ENCODE data around the gene FCAMR.

FCAMR gene, protein sequence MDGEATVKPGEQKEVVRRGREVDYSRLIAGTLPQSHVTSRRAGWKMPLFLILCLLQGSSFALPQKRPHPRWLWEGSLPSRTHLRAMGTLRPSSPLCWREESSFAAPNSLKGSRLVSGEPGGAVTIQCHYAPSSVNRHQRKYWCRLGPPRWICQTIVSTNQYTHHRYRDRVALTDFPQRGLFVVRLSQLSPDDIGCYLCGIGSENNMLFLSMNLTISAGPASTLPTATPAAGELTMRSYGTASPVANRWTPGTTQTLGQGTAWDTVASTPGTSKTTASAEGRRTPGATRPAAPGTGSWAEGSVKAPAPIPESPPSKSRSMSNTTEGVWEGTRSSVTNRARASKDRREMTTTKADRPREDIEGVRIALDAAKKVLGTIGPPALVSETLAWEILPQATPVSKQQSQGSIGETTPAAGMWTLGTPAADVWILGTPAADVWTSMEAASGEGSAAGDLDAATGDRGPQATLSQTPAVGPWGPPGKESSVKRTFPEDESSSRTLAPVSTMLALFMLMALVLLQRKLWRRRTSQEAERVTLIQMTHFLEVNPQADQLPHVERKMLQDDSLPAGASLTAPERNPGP

GRCh38 chr1:206970446-206970845 lies at the start of gene FCAMR:
TSS of gene FCAMR (minus strand) at chr1:206970460. CDS start at chr1:206970125, 335 bp downstream.
- DNase-seq: no peak

- no peak for DNase-seq
These were observed 49.4 kb upstream of the FCAMR start for GRCh38 chr1:207019661-207020060.

DNA sequence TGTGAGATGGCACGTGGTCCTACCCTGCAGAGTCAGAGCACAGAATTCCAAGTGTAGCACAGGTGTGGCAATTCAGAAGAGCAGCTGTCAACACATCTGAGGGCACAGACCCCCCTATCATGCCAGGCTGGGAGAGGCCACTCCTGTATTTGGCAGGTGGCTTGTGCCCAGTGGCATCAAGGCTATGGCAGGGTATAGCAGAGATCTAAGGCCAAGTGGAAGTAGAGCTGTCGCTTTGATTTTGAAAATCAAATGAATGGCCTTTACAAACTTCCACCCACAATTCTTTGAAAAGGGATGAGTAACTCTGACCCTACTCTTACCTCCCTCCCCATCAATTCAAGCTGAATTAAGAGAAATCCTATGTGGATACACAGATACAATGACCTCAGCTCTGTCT lies 48.9 kb upstream of the FCAMR start:
- no peak for DNase-seq

- no peak for DNase-seq
These were observed 48.4 kb upstream of the FCAMR start for GRCh38 chr1:207018707-207019106.

DNA sequence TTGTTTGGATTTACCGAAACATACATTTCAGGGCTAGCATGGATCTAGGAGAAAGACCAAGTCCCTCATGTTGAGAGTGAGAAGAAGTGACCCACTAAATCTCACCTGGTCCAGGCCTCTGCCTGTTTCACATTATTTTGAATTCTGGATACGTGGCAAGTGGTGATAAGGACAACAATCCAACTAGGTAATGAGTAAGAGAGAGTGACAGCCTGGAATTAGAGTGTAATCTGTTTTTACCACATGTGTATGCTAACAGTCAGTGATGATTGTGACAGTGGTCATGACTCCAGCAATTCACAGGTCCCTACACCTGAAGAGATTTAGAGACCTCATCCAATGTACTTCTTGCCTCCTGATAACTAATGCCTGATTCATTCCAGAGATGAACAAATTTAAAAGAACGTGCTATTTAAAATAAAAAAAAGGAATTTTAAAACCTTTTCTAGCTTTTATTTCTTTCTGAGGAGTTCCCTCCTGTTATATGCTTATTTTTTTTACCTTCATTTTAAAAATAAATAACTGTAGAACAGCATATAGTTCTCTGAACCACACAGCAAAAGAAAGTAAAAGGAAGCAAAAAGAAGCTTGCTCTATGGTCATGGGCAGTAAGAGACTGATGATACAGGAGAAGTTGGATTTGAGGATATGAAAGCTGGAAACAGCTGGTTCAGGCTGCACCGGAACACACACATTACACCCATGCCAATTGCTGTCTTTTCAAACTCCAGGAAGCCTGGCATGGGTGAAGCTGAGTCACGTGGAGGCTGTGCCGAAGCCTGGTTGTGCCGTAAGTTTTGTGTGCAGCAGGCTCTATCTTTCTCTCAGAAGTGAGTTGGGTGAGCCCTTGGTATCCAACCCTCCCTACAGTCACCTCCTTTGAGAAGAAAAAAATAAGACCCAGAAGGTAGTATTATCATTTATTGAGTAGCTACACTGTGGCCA lies 47.6 kb upstream of the FCAMR start:
- no peak for DNase-seq

DNA sequence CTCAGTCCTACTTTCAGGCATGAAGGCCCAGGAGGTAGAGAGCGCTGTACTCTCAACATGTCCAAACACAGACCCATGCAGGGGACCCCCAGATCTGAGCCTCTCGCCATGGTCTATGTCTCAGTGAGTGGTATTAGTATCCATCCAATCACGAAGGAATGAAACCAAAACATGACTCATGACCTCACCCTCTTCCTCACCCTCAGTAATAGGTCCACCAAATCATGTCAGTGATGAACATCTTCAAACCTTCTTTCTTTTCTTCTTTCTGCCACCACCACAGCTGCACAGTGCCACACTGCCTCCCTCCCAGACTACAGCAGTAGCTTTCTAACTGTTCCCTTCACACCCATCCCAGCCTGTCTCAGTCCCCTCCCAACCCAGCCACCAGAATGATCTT lies 45.5 kb upstream of the FCAMR start:
- DNase-seq: no peak

- DNase-seq: no peak
These were observed 44.5 kb upstream of the FCAMR start for GRCh38 chr1:207014728-207015127.

DNA sequence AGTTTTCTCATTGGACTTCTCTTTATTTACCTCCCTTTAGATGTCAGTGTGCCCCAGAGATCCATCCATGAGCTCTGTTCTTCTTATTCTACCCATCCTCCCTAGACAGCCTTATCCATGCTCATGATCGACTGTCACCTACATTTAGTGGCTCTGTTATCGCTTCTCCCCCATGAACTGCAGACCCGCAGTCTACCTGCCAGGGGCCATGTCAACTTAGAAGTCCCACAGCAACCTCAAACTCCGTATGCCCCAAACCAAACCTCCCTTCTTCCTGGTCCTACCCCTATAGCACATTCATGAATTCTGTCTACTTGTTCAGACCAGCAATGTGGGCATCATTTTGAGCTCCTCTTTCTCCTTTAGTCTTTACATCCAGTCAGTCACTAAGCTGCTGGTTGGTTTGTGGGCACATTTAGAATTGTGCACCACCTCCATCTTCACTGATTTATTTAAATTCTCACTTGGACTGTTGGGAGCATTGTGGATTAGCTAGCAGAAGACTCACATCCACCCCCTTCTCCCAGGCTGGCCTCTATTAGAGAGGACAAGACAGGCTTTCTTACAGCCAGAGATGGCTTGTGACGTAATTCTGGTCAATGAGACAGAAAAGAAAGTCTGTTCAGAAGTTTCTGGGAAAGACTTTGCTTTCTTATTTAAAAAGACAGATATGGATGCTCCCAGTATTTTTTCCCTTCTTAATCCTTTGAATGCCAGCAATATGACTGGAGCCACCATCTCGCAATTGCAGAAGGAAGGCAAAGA lies 43.2 kb upstream of the FCAMR start:
- no peak for DNase-seq

DNA sequence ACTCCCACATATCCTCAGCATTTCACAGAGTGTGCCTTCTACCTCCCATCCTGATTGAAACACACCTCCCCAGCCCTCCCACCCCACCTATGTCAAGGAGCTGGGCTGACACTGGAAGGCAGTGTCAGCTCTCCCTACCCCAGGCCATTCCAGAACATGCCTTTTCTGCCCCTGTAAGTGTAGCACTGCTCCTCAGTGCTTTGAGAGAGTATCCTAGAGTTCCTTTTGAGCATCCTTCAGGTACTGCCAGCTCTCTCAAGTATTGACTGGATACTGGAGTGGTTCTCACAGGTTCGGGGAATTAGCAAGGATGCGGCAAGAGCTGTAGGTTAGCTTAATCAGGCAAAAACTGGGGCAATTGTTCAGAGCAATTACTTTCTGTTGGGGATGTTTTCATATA lies 40.5 kb upstream of the FCAMR start:
- DNase-seq: no peak

DNA sequence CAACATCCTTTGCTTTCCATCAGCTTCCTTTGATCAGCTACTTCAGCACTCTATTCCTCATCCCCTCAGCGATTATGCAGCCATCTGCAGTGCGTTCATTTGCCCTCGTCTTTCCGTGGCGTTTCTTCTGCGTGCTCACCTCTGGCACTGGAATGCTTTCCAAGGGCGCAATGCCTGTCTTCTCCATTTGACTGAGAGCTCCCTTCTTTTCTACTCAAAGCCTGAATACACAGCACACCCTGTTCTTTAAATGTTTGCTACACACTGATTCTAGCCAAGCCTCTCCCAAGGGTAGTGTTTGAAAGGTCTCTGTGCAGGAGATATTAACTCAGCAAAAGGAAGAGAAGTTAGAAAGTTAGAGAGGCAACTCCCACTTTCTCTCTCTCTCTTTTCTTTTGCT lies 39.7 kb upstream of the FCAMR start:
- DNase-seq: no peak

DNA sequence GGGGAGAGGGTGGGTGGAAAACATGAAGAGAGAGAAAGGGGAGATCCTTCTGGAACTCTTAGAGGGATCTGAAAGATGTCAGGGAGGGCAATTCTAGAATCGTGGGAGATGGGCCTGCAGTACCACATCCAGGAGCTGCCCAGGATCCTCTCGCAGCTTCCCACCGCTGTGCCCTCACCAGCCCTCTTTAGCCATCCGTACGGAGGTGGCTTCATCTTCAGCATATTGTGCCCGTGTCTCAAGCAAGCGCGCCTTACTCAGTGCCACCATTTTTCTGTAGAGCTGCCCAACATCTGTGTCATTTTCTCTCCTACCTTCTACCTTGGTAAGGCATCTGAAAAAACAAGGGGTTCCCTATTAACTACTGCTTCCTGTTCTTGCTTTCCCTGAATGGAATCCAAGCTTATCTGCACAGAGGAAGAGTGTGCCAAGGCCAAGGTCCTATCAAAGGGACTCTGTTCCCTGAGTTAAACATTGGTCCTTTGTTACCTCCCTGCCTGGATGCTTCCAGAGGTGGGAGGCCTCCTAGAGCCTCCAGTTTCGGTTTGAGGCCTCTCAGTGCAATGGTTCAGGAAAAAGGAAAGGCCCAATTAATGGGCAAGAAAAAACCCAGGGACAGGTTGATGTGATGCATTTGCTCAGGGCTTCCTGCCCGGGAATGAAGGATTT lies 39.1 kb upstream of the FCAMR start:
- DNase-seq: no peak

DNA sequence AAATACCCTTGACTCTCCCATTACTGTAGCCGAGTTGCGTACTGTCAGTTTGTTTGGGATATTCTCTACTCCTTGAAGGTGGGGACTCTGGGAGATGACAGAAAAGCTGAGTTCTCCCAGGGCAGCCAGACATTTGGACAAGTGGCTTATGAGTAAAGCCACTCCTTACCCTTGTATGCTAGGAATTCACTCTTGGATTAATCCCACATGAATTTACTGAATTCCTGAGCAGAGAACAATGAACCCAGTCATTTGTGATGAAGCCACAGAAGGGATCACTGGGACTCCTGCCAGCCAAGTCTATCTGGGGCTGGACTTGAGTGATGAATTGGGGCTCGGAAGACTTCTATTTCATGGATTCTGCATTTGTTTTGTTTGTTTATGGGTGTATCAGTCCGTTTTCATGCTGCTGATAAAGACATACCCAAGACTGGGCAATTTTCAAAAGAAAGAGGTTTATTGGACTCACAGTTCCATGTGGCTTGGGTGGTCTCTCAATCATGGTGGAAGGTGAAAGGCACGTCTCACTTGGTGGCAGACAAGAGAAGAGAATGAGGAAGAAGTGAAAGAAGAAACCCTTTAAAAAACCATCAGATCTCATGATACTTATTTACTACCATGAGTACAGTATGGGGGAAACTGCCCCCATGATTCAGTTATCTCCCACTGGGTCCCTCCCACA lies 37.2 kb upstream of the FCAMR start:
- no peak for DNase-seq

DNA sequence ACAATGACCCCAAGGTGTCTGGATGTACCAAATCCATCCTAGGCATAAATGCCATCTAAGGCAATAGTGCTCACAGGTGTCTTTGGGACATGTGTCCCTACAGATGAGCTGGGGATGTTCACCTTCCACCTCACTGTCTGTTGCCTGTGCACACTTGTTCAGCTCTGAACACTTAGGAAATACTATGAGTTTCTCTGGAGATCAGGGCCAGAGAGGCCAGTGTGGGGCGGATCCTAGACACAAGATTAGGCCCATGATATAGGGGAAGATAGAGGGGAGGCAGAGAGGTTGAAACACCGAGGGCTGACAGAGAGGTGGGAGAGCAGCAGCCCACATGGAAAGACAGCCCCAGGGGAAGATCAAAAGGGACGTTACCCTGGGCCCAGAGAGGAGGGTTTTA lies 36.7 kb upstream of the FCAMR start:
- no peak for DNase-seq

DNA sequence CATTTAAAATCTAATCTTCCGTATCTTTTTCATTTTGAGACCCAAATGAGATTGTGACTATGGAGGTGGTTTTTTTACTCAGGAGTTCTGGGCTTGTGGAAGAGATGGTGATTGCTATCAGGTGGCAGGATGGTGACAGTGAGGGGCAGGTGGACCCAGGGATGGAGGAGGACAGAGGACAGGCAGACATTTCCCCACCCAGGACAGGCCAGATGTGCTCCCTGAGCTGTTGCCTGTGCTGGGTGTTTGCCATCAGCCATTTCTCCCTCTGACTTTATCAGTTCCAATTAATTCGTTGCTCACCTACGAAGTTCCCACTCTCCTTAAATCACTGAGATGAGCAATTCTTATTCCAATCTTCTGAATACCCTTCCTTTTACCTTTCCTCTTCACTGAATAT lies 35.8 kb upstream of the FCAMR start:
- DNase-seq: no peak

- DNase-seq: peak; percentile 41
These were observed 34.9 kb upstream of the FCAMR start for GRCh38 chr1:207004931-207005830.

GRCh38 chr1:207003210-207003609 lies 33.0 kb upstream of the FCAMR start:
- DNase-seq: no peak

- no peak for DNase-seq
These were observed 32.5 kb upstream of the FCAMR start for GRCh38 chr1:207002724-207003146.

DNA sequence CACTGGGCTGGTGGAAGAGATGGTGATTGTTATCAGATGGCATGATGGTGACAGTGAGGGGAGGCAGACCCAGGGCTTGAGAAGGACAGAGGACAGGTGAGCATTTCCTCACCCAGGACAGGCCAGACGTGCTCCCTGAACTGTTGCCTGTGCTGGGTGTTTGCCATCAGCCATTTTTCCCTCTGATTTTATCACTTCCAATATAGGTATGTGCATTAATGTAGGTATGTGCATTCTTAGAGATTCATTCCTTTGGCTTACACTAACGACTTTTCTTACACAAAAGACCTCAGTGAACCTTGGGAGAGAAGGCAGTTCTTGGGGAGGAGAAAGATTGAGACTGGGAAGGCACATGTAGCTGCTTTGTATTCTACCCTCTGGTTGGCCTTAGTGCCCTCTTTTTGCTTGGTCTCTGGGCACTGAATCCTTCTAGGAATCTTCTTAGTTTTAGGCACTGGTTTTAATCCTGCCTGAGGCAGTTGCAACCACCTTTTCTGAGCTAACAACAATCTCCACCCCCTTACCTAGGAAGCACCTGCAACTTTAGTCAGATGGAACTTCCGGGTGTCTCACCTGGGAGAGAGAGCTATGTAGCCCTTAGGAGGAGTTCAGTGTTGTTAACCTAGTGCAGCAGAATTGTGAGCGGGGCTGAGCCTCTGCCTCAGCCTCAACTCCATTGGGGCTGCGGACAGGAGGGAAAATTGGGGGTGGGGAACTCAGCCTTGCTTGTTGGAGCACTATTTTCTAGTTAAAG lies 31.4 kb upstream of the FCAMR start:
- DNase-seq: no peak

DNA sequence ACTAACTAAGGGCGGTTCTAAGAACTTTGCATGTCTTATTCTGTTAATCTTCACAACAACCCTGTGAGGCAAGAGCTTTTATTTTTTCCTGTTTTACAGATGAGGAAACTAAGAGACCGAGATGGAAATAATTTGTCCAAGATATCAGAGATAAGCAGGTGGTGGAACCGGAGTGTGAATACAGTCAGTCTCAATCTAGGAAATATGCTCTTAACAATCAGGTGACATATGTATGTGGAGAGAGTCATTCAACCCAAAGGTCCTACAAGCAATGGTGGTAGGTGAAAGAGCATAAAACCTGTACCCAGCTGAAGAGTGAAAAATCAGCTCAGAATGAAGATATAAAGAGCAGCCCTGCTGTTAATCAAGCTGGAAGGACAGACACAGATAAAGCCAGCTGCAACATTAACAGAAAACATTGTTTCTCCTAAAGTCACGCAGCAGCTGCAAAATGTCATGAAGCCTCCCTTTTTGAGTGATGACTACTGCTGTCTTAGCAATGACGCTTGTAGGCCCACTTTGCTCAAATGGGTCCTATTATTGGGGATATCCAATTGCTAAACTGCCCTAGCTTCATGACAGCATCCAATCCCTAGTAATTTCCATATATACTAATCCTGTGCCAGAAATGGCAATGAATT lies 30.5 kb upstream of the FCAMR start:
- no peak for DNase-seq

All from activated naive CD4-positive, alpha-beta T cell treated with anti-CD3 and anti-CD28 coated beads, Interleukin-2, amount 50 U/mL, for 16 hours (primary cell).